IMR-90 (cell line): ENCODE data around the gene LMAN2. TPM values are rescaled to one million over a fixed set of nuclear protein-coding genes. Genes with fewer than 3 reads are reported as not detected.

ENCODE experiments used
- ATAC-seq: fragments of 200-7000 bp; cut with Tn5 transposase; 2 replicates; pipeline ENCODE4 v1.9.1; 2020; ENCODE audit warnings: low read depth, mild to moderate bottlenecking, moderate library complexity
- BruUV-seq: library from RNA; stranded (reverse); fragments of 400-500 nt; replicated peaks from 2 replicates; lab custom pipeline; 2021; lab: Mats Ljungman, UMichigan
- CTCF ChIA-PET: fragments of 300-600 bp; formaldehyde crosslinking; extraction: SDS; loops from one replicate; lab custom pipeline; 2021; ENCODE audit warnings: antibody characterized with exemption; lab: Yijun Ruan, JAX
- POLR2A ChIA-PET: fragments of 300-600 bp; sonication (Branson Sonifier 250); formaldehyde crosslinking; loops from one replicate; lab custom pipeline; 2022; ENCODE audit warnings: antibody characterized with exemption; ENCODE audit not compliant: unreplicated experiment; lab: Charles Lee
- DNase-seq: peaks from one replicate; pipeline ENCODE4 v3.0.0; 2013
- H2AFZ ChIP-seq: replicated peaks from 2 replicates; pipeline ENCODE3; 2013; ENCODE audit warnings: low read length, mild to moderate bottlenecking; ENCODE audit not compliant: poor library complexity
- H2AK5ac ChIP-seq: 2 replicates; pipeline ENCODE4 v1.6.1; 2013; ENCODE audit warnings: low read depth, low read length, inconsistent platforms
- H2AK9ac ChIP-seq: replicated peaks from 2 replicates; pipeline ENCODE3; 2013; ENCODE audit warnings: mild to moderate bottlenecking, low read depth, low read length, moderate library complexity; ENCODE audit not compliant: poor library complexity
- H2BK120ac ChIP-seq: 2 replicates; pipeline ENCODE4 v1.6.1; 2013; ENCODE audit warnings: low read depth, low read length, inconsistent platforms
- H2BK15ac ChIP-seq: 3 replicates; pipeline ENCODE4 v1.6.1; 2013; ENCODE audit warnings: low read depth, low read length, inconsistent platforms
- H2BK20ac ChIP-seq: 2 replicates; pipeline ENCODE4 v1.6.1; 2013; ENCODE audit warnings: low read depth, mild to moderate bottlenecking, inconsistent platforms, low read length, moderate library complexity
- H2BK5ac ChIP-seq: 2 replicates; pipeline ENCODE4 v1.6.1; 2013; ENCODE audit warnings: mild to moderate bottlenecking, low read depth, low read length, inconsistent platforms; ENCODE audit not compliant: poor library complexity, severe bottlenecking
- H3K14ac ChIP-seq: replicated peaks from 2 replicates; pipeline ENCODE4 v1.6.1; 2013; ENCODE audit warnings: low read depth, low read length, inconsistent platforms
- H3K18ac ChIP-seq: 2 replicates; pipeline ENCODE4 v1.6.1; 2013; ENCODE audit warnings: low read depth, low read length, control low read depth
- H3K23ac ChIP-seq: 2 replicates; pipeline ENCODE4 v1.6.1; 2013; ENCODE audit warnings: low read depth, low read length, inconsistent platforms
- H3K27ac ChIP-seq: 2 replicates; pipeline ENCODE4 v1.5.1; 2013; ENCODE audit warnings: mild to moderate bottlenecking, control low read depth, low read length; ENCODE audit not compliant: insufficient read depth
- H3K27me3 ChIP-seq: 2 replicates; pipeline ENCODE4 v1.6.1; 2013; ENCODE audit warnings: low read length; ENCODE audit not compliant: control insufficient read depth, insufficient read depth
- H3K36me3 ChIP-seq: 2 replicates; pipeline ENCODE4 v1.6.1; 2013; ENCODE audit warnings: low read length, mixed read lengths; ENCODE audit not compliant: control insufficient read depth, insufficient read depth
- H3K4ac ChIP-seq: 2 replicates; pipeline ENCODE4 v1.6.1; 2013; ENCODE audit warnings: low read depth, low read length, inconsistent platforms
- H3K4me1 ChIP-seq: 2 replicates; pipeline ENCODE4 v1.6.1; 2013; ENCODE audit warnings: low read length, mixed read lengths; ENCODE audit not compliant: control insufficient read depth, insufficient read depth
- H3K4me2 ChIP-seq: 2 replicates; pipeline ENCODE4 v1.6.1; 2013; ENCODE audit warnings: low read depth, mild to moderate bottlenecking, control low read depth, low read length, moderate library complexity
- H3K4me3 ChIP-seq: 2 replicates; pipeline ENCODE4 v1.5.1; 2013; ENCODE audit warnings: low read depth, mild to moderate bottlenecking, control low read depth, low read length, moderate library complexity; ENCODE audit not compliant: insufficient read depth
- H3K56ac ChIP-seq: 2 replicates; pipeline ENCODE4 v1.6.1; 2013; ENCODE audit warnings: low read length, inconsistent platforms; ENCODE audit not compliant: insufficient read depth; ENCODE audit errors: extremely low read depth
- H3K79me1 ChIP-seq, 2 experiments: 2 replicates each; pipeline ENCODE4 v1.6.1; 2013; ENCODE audit warnings: low read length in 2 of 2, inconsistent platforms in 1 of 2, low read depth in 1 of 2
- H3K9ac ChIP-seq: 2 replicates; pipeline ENCODE4 v1.6.1; 2013; ENCODE audit warnings: low read depth, low read length, control low read depth
- H3K9me1 ChIP-seq: 2 replicates; pipeline ENCODE4 v1.6.1; 2013; ENCODE audit warnings: low read length, inconsistent platforms; ENCODE audit not compliant: insufficient read depth
- H3K9me3 ChIP-seq: 2 replicates; pipeline ENCODE4 v1.6.1; 2013; ENCODE audit warnings: low read length; ENCODE audit not compliant: control insufficient read depth, insufficient read depth
- H4K20me1 ChIP-seq: 2 replicates; pipeline ENCODE4 v1.6.1; 2013; ENCODE audit warnings: low read length, inconsistent platforms; ENCODE audit not compliant: insufficient read depth
- H4K5ac ChIP-seq: 2 replicates; pipeline ENCODE4 v1.6.1; 2013; ENCODE audit warnings: mild to moderate bottlenecking, low read depth, low read length, control low read depth
- H4K8ac ChIP-seq, 2 experiments: 2 replicates each; pipeline ENCODE4 v1.6.1; 2013; ENCODE audit warnings: low read depth in 2 of 2, low read length in 2 of 2, control low read depth in 1 of 2, inconsistent platforms in 1 of 2
- H4K91ac ChIP-seq: 2 replicates; pipeline ENCODE4 v1.6.1; 2013; ENCODE audit warnings: low read depth, low read length, inconsistent platforms; ENCODE audit not compliant: insufficient read depth
- CEBPB ChIP-seq: IDR thresholded peaks from 2 replicates; pipeline ENCODE4 v1.6.1; 2012; ENCODE audit warnings: low read depth, low read length, improper control_type of control experiment
- CHD1 ChIP-seq: IDR thresholded peaks from 2 replicates; pipeline ENCODE4 v1.6.1; 2012; ENCODE audit warnings: low read depth, low read length, improper control_type of control experiment
- FOS ChIP-seq: fragments of 150-350 bp; IDR thresholded peaks from 2 replicates; pipeline ENCODE4 v1.6.1; 2016; ENCODE audit warnings: low read depth, low read length
- MAFK ChIP-seq: IDR thresholded peaks from 2 replicates; pipeline ENCODE4 v1.6.1; 2012; ENCODE audit warnings: low read depth, low read length, improper control_type of control experiment
- MAZ ChIP-seq: IDR thresholded peaks from 2 replicates; pipeline ENCODE4 v1.6.1; 2012; ENCODE audit warnings: low read depth, mild to moderate bottlenecking, low read length, improper control_type of control experiment, moderate library complexity, borderline replicate concordance
- MXI1 ChIP-seq: IDR thresholded peaks from 2 replicates; pipeline ENCODE4 v1.6.1; 2012; ENCODE audit warnings: low read depth, mild to moderate bottlenecking, low read length, moderate library complexity, borderline replicate concordance
- NFE2L2 ChIP-seq: fragments of 150-350 bp; IDR thresholded peaks from 2 replicates; pipeline ENCODE4 v1.6.1; 2016; ENCODE audit warnings: low read depth, mild to moderate bottlenecking, low read length
- POLR2A ChIP-seq: IDR thresholded peaks from 2 replicates; pipeline ENCODE4 v1.6.1; 2012; ENCODE audit warnings: mild to moderate bottlenecking, low read depth, low read length
- RAD21 ChIP-seq: IDR thresholded peaks from 2 replicates; pipeline ENCODE4 v1.6.1; 2012; ENCODE audit warnings: low read length, improper control_type of control experiment
- RCOR1 ChIP-seq: IDR thresholded peaks from 2 replicates; pipeline ENCODE4 v1.6.1; 2012; ENCODE audit warnings: mild to moderate bottlenecking, low read length, improper control_type of control experiment; ENCODE audit not compliant: insufficient replicate concordance
- SMC3 ChIP-seq: fragments of 150-350 bp; IDR thresholded peaks from 2 replicates; pipeline ENCODE4 v1.6.1; 2016; ENCODE audit warnings: low read depth, mild to moderate bottlenecking, antibody characterized with exemption, low read length, moderate library complexity
- WGBS, 2 experiments: methylation state at CpG; one replicate each; pipeline versions ENCODE4 v1.1.5 to v1.1.7; 2013; ENCODE audit warnings: missing lambda C conversion rate in 2 of 2; ENCODE audit not compliant: insufficient read length in 1 of 2; ENCODE audit errors: extremely low coverage in 2 of 2; 5-methylcytosine and 5-hydroxymethylcytosine counted together
- dilution Hi-C: fragments of 300-500 bp; cut with HindIII; formaldehyde crosslinking; loops from one replicate; pipeline ENCODE4 v1.14.3; 2018; ENCODE audit warnings: low sequenced_read_pairs; ENCODE audit not compliant: unreplicated experiment
- in situ Hi-C: fragments of 300-500 bp; cut with MboI; formaldehyde crosslinking; loops from 3 replicates; pipeline ENCODE4 v1.14.3; 2019; ENCODE audit warnings: low sequenced_read_pairs, inconsistent platforms, mixed read lengths
- intact Hi-C: fragments of 100-400 bp; cut with micrococcal nuclease; formaldehyde crosslinking; loops from 2 replicates; pipeline ENCODE4 v1.10.0; 2022
- polyA plus RNA-seq, 3 experiments: library from polyadenylated mRNA; depleted of rRNA; stranded (reverse); fragments of >200 nt; gene quantifications; 2 replicates each; pipeline ENCODE4 v1.2.3, GENCODE V29; 2012; ENCODE audit warnings: low replicate concordance in 1 of 3
- total RNA-seq: library from RNA; depleted of rRNA; stranded (reverse); fragments of >200 nt; gene quantifications from 2 replicates; pipeline ENCODE4 v1.2.3, GENCODE V29; 2012
- TF ChIP-seq, protein P1 (sequence below): fragments of 150-350 bp; IDR thresholded peaks from 2 replicates; pipeline ENCODE4 v1.6.1; 2017; ENCODE audit warnings: mild to moderate bottlenecking, antibody characterized with exemption, low read length, low read depth
- TF ChIP-seq, protein P2 (sequence below): conservative IDR thresholded peaks from 2 replicates; pipeline ENCODE4 v1.5.1; 2012; ENCODE audit warnings: mild to moderate bottlenecking, low read depth, low read length, improper control_type of control experiment

The LMAN2 gene
- total and polyA plus RNA-seq, 2 of the 4 experiments (the other 2 are of a cell fraction) = 253 to 303 TPM

DNA sequence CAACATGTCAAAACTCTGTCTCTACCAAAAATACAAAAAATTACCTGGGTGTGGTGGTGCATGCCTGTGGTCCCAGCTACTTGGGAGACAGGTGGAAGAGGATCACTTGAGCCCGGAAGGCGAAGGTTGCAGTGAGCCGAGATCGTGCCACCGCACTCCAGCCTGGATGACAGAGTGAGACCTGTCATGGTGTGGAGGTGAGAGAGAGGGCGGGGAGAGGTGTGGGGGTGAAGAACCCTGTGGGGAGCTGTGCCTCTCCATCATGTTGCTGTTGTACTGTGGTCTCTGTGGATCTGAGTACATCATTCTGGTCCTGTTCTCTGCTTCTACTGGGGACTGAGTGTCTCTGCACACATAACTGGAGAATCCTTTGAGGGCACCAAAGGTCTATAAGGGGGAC lies 21.4 kb upstream of the LMAN2 start:
- in situ Hi-C loops (no loop called here), dilution Hi-C loops (no loop called here), intact Hi-C loops (no loop called here)
- H3K79me1 ChIP-seq = no peaks in the 10 kb centered on the region
- BruUV-seq = no TSS peak
- no peak overlapping the region for H2BK20ac ChIP-seq
- no peaks in the 10 kb centered on the region; the same call in none of the 2 replicates for H4K20me1 ChIP-seq
- WGBS, 2 experiments = 100% methylated on average over 2 of the region's 6 CpGs; no CpG with 5 or more reads in 1 of the 2 experiments
- H3K9me1 ChIP-seq = no peaks in the 10 kb centered on the region
- H4K8ac ChIP-seq = no peak overlapping the region
- no peak overlapping the region for H4K5ac ChIP-seq
- no peak overlapping the region for H2BK120ac ChIP-seq
- ChIA-PET CTCF (interaction anchor here (0.6 kb wide), 1 partner anchor 8 kb away, joined by 9 read pairs; no protein-coding TSS in a partner anchor), POLR2A (no interaction called here)
- H2AK5ac ChIP-seq = no peak overlapping the region; the same call in 1 of the 2 replicates
- H4K91ac ChIP-seq = no peak overlapping the region
- H2BK15ac ChIP-seq = no peak overlapping the region
- peaks cover 6% of the 10 kb centered on the region; the same call in 1 of the 2 replicates for H3K27me3 ChIP-seq
- DNase-seq (no peak), ATAC-seq (no peak)
- no peak overlapping the region for H3K56ac ChIP-seq
- H3K36me3 ChIP-seq = no peaks in the 10 kb centered on the region
- H3K23ac ChIP-seq = no peak overlapping the region
- TF ChIP-seq MXI1 (no peak), CEBPB (no peak), CHD1 (no peak), MAFK (no peak), MAZ (no peak), RAD21 (no peak), FOS (no peak), RCOR1 (no peak), SMC3 (no peak), POLR2A (no peak), NFE2L2 (no peak)
- TF ChIP-seq, protein P1, sequence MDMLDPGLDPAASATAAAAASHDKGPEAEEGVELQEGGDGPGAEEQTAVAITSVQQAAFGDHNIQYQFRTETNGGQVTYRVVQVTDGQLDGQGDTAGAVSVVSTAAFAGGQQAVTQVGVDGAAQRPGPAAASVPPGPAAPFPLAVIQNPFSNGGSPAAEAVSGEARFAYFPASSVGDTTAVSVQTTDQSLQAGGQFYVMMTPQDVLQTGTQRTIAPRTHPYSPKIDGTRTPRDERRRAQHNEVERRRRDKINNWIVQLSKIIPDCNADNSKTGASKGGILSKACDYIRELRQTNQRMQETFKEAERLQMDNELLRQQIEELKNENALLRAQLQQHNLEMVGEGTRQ = no peak
- TF ChIP-seq, protein P2, sequence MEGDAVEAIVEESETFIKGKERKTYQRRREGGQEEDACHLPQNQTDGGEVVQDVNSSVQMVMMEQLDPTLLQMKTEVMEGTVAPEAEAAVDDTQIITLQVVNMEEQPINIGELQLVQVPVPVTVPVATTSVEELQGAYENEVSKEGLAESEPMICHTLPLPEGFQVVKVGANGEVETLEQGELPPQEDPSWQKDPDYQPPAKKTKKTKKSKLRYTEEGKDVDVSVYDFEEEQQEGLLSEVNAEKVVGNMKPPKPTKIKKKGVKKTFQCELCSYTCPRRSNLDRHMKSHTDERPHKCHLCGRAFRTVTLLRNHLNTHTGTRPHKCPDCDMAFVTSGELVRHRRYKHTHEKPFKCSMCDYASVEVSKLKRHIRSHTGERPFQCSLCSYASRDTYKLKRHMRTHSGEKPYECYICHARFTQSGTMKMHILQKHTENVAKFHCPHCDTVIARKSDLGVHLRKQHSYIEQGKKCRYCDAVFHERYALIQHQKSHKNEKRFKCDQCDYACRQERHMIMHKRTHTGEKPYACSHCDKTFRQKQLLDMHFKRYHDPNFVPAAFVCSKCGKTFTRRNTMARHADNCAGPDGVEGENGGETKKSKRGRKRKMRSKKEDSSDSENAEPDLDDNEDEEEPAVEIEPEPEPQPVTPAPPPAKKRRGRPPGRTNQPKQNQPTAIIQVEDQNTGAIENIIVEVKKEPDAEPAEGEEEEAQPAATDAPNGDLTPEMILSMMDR = no peak
- no peak overlapping the region for H2AFZ ChIP-seq
- H3K4me2 ChIP-seq = no peak overlapping the region
- no peak overlapping the region for H3K9ac ChIP-seq
- no peak overlapping the region for H2BK5ac ChIP-seq
- H3K4ac ChIP-seq = no peak overlapping the region
- no peak overlapping the region for H3K27ac ChIP-seq
- no peak overlapping the region for H3K14ac ChIP-seq
- no peak overlapping the region for H2AK9ac ChIP-seq
- H3K4me3 ChIP-seq = no peak overlapping the region
- H3K4me1 ChIP-seq = peaks cover 2% of the 10 kb centered on the region; the same call in 1 of the 2 replicates
- H3K18ac ChIP-seq = no peak overlapping the region
- H3K9me3 ChIP-seq = no peaks in the 10 kb centered on the region
